WTC11 (cell line): ENCODE results near the gene BORCS5. TPM values are rescaled to one million over a fixed set of nuclear protein-coding genes. Genes with fewer than 3 reads are reported as not detected.

Experiments used
- ATAC-seq: fragments of 200-7000 bp; cut with Tn5 transposase; 2 replicates; pipeline ENCODE4 v1.10.0; 2021; ENCODE audit warnings: mild to moderate bottlenecking, moderate library complexity
- CTCF ChIA-PET: fragments of 300-600 bp; sonication (Branson Sonifier 250); formaldehyde crosslinking; loops from one replicate; lab custom pipeline; 2021; ENCODE audit warnings: antibody characterized with exemption; lab: Charles Lee
- POLR2A ChIA-PET: fragments of 350-600 bp; sonication (Branson Sonifier 250); formaldehyde crosslinking; loops from one replicate; lab custom pipeline; 2021; ENCODE audit warnings: antibody characterized with exemption; lab: Charles Lee
- DNase-seq: peaks from one replicate; pipeline ENCODE4 v3.0.0; 2021; ENCODE audit warnings: low spot score
- H3K27ac Mint-ChIP-seq: 2 replicates; pipeline ENCODE4 v1.8.0; 2021; ENCODE audit warnings: mixed read lengths
- H3K27me3 Mint-ChIP-seq: 2 replicates; pipeline ENCODE4 v1.8.0; 2021; ENCODE audit warnings: low read depth, mild to moderate bottlenecking, moderate library complexity, mixed read lengths
- H3K36me3 Mint-ChIP-seq: 2 replicates; pipeline ENCODE4 v1.8.0; 2021; ENCODE audit warnings: mixed read lengths
- H3K4me1 Mint-ChIP-seq: 2 replicates; pipeline ENCODE4 v1.8.0; 2022; ENCODE audit warnings: mixed read lengths
- H3K4me3 Mint-ChIP-seq: 2 replicates; pipeline ENCODE4 v1.8.0; 2021; ENCODE audit warnings: mild to moderate bottlenecking, moderate library complexity, mixed read lengths
- H3K9me3 Mint-ChIP-seq: 2 replicates; pipeline ENCODE4 v1.8.0; 2021; ENCODE audit warnings: mixed read lengths
- AFF4 ChIP-seq: sonication (generic); formaldehyde crosslinking; IDR thresholded peaks from 2 replicates; pipeline ENCODE4 v1.8.1; 2023; ENCODE audit warnings: mild to moderate bottlenecking, missing genetic modification reagents, borderline replicate concordance
- ATF3 ChIP-seq: sonication (generic); formaldehyde crosslinking; conservative IDR thresholded peaks from 2 replicates; pipeline ENCODE4 v1.8.1; 2022; ENCODE audit warnings: mild to moderate bottlenecking, missing genetic modification reagents
- ATF6 ChIP-seq: sonication (generic); formaldehyde crosslinking; IDR thresholded peaks from 2 replicates; pipeline ENCODE4 v1.8.1; 2023; ENCODE audit warnings: mild to moderate bottlenecking, missing genetic modification reagents
- ELF4 ChIP-seq: sonication (generic); formaldehyde crosslinking; IDR thresholded peaks from 2 replicates; pipeline ENCODE4 v1.8.1; 2022; ENCODE audit warnings: low read depth, mild to moderate bottlenecking, moderate library complexity, missing genetic modification reagents
- ERG ChIP-seq: fragments of 250-450 bp; sonication (Bioruptor Pico); IDR thresholded peaks from 2 replicates; pipeline ENCODE4 v1.8.0; 2021; ENCODE audit warnings: mild to moderate bottlenecking
- FOXP4 ChIP-seq: sonication (generic); formaldehyde crosslinking; IDR thresholded peaks from 2 replicates; pipeline ENCODE4 v1.8.0; 2022; ENCODE audit warnings: mild to moderate bottlenecking, missing genetic modification reagents
- HMGXB4 ChIP-seq: sonication (generic); formaldehyde crosslinking; IDR thresholded peaks from 2 replicates; pipeline ENCODE4 v1.8.1; 2023; ENCODE audit warnings: mild to moderate bottlenecking, moderate library complexity, missing genetic modification reagents
- IRF1 ChIP-seq: sonication (generic); formaldehyde crosslinking; IDR thresholded peaks from 2 replicates; pipeline ENCODE4 v1.8.0; 2023; ENCODE audit warnings: missing genetic modification reagents
- MLX ChIP-seq: sonication (generic); formaldehyde crosslinking; IDR thresholded peaks from 2 replicates; pipeline ENCODE4 v1.8.1; 2023; ENCODE audit warnings: mild to moderate bottlenecking, missing genetic modification reagents, moderate library complexity
- TEAD4 ChIP-seq: sonication (generic); formaldehyde crosslinking; IDR thresholded peaks from 2 replicates; pipeline ENCODE4 v1.8.0; 2022; ENCODE audit warnings: mild to moderate bottlenecking, missing genetic modification reagents
- ZBTB21 ChIP-seq: sonication (generic); formaldehyde crosslinking; IDR thresholded peaks from 2 replicates; pipeline ENCODE4 v1.8.1; 2023; ENCODE audit warnings: mild to moderate bottlenecking, missing genetic modification reagents, borderline replicate concordance
- ZNF263 ChIP-seq: sonication (generic); formaldehyde crosslinking; IDR thresholded peaks from 2 replicates; pipeline ENCODE4 v1.8.1; 2022; ENCODE audit warnings: low read depth, mild to moderate bottlenecking, moderate library complexity, missing genetic modification reagents
- ZNF281 ChIP-seq: sonication (generic); formaldehyde crosslinking; IDR thresholded peaks from 2 replicates; pipeline ENCODE4 v1.8.0; 2023; ENCODE audit warnings: mild to moderate bottlenecking, missing genetic modification reagents
- ZNF425 ChIP-seq: fragments of 250-450 bp; sonication (Bioruptor Pico); conservative IDR thresholded peaks from 2 replicates; pipeline ENCODE4 v1.9.0; 2021; ENCODE audit warnings: mild to moderate bottlenecking
- ZNF671 ChIP-seq: fragments of 250-450 bp; sonication (Bioruptor Pico); IDR thresholded peaks from 2 replicates; pipeline ENCODE4 v1.8.0; 2021; ENCODE audit warnings: mild to moderate bottlenecking
- total RNA-seq: library from RNA; stranded (reverse); gene quantifications from 3 replicates; pipeline ENCODE4 v1.2.3, GENCODE V29; 2021

The BORCS5 gene
- total RNA-seq, 1 experiment from 2014 or later, result 16.4 TPM

- no peak overlapping the region for H3K4me3 Mint-ChIP-seq
- no peak overlapping the region for H3K27ac Mint-ChIP-seq
- H3K36me3 Mint-ChIP-seq, result peaks cover 9% of the 10 kb centered on the region
- CTCF ChIA-PET, result interaction anchor here (0.9 kb wide), 1 partner anchor 62 kb away, joined by 3 read pairs; no protein-coding TSS in a partner anchor
- H3K9me3 Mint-ChIP-seq, result peaks cover 8% of the 10 kb centered on the region
- no peaks in the 10 kb centered on the region for H3K27me3 Mint-ChIP-seq
- POLR2A ChIA-PET, result no interaction called here
- ATAC-seq, result no peak
- DNase-seq, result no peak
- TF ChIP-seq ZNF281, result no peak
- TF ChIP-seq ATF6 (CRISPR knock-in tag), result no peak
- TF ChIP-seq FOXP4 (CRISPR knock-in tag), result no peak
- no peak for TF ChIP-seq HMGXB4 (CRISPR knock-in tag)
- no peak for TF ChIP-seq ZBTB21 (CRISPR knock-in tag)
- TF ChIP-seq IRF1 (CRISPR knock-in tag), result no peak
- no peak for TF ChIP-seq ELF4
- no peak for TF ChIP-seq ZNF671 (CRISPR knock-in tag)
- peaks cover 5% of the 10 kb centered on the region for H3K4me1 Mint-ChIP-seq
Measured at GRCh38 chr12:12441429-12441807, 84.5 kb downstream of the BORCS5 start.

- Mint-ChIP-seq H3K27ac (no peak overlapping the region), H3K4me3 (no peak overlapping the region), H3K4me1 (peaks cover 10% of the 10 kb centered on the region), H3K9me3 (peaks cover 5% of the 10 kb centered on the region), H3K36me3 (peaks cover 5% of the 10 kb centered on the region), H3K27me3 (no peaks in the 10 kb centered on the region)
- POLR2A ChIA-PET, result no interaction called here
- CTCF ChIA-PET, result interaction anchor here (0.9 kb wide), 1 partner anchor 62 kb away, joined by 3 read pairs; no protein-coding TSS in a partner anchor
- ATAC-seq (no peak), DNase-seq (no peak)
- no peak for TF ChIP-seq ERG
- no peak for TF ChIP-seq ZNF425
- TF ChIP-seq MLX (CRISPR knock-in tag), result no peak
- TF ChIP-seq ATF3 (CRISPR knock-in tag), result no peak
- no peak for TF ChIP-seq TEAD4 (CRISPR knock-in tag)
- no peak for TF ChIP-seq AFF4 (CRISPR knock-in tag)
- TF ChIP-seq ZNF263, result no peak
Measured at GRCh38 chr12:12441843-12442461, 85.1 kb downstream of the BORCS5 start.
